ENCODE results near the gene CD244.
"Not testable (repeated sequence)": the region's sequence is repeated elsewhere in the genome, so short reads cannot be mapped to it uniquely, and the experiment has no call there.

CD244 gene

GRCh38 chr1:160874935-160875334, 12.2 kb upstream of the CD244 start:
- Histone ChIP-seq H3K9me3 (ENCODE audit: control insufficient read depth, low read length) (no peaks in the 10 kb centered on the region), H2BK12ac (ENCODE audit: low read length in 2 of 2) (no peak overlapping the region), H4K8ac (ENCODE audit: low read length) (no peak overlapping the region), H2BK5ac (ENCODE audit: low read depth, low read length, poor library complexity, severe bottlenecking) (no peak overlapping the region), H2AFZ (ENCODE audit: low read depth, low read length) (no peak overlapping the region), H3K27me3 (ENCODE audit: control insufficient read depth in 1 of 2, insufficient read depth in 1 of 2, low read length in 2 of 2) (no peaks in the 10 kb centered on the region), H3K27ac (ENCODE audit: low read length, poor library complexity, severe bottlenecking) (no peak overlapping the region), H4K91ac (ENCODE audit: low read length) (no peak overlapping the region), H3K14ac (ENCODE audit: low read length in 2 of 2) (no peak overlapping the region), H3K4ac (ENCODE audit: low read depth in 1 of 2, low read length in 2 of 2) (no peak overlapping the region), H3K18ac (ENCODE audit: low read depth in 1 of 2, low read length in 2 of 2) (no peak overlapping the region), H3K4me2 (ENCODE audit: low read length, poor library complexity, severe bottlenecking) (no peak overlapping the region), H3K23ac (ENCODE audit: low read length in 2 of 2) (no peak overlapping the region), H2BK15ac (ENCODE audit: low read depth, poor library complexity, severe bottlenecking) (no peak overlapping the region), H3K36me3 (ENCODE audit: control insufficient read depth in 1 of 2, insufficient read depth in 2 of 2, low read depth in 1 of 2, low read length in 2 of 2) (no peaks in the 10 kb centered on the region), H2AK5ac (ENCODE audit: low read length, severe bottlenecking) (no peak overlapping the region), H3K9ac (ENCODE audit: low read length) (no peak overlapping the region), H3K4me1 (ENCODE audit: control insufficient read depth, insufficient read depth, low read depth, low read length) (no peaks in the 10 kb centered on the region), H3K79me1 (replicated peaks; ENCODE audit: low read length, poor library complexity, severe bottlenecking) (no peaks in the 10 kb centered on the region), H2BK120ac (ENCODE audit: low read depth, low read length) (no peak overlapping the region), H3K4me3 (ENCODE audit: insufficient read depth in 1 of 2, low read depth in 1 of 2, low read length in 2 of 2) (no peak overlapping the region)
- 100% methylated on average over 1 of the region's 3 CpGs for WGBS
- no peak for DNase-seq

DNA sequence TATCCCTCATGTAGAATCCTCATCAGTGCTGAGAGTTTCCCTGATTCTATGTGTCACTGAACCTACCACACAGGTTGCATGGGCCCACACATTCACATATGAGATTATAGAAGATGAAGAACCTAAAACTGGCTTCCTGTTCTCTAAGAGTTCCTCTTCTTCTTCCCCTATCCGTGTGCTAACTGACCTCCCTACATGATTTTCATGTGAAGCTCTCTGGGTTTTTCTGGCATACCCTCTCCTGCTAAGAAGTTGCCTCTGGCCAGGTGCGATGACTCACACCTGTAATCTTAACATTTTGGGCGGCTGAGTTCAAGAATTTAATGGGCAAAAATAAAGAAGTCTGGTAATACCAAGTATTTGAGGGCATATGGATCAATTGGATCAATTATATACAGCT, 5.5 kb upstream of the CD244 start:
- no peaks in the 10 kb centered on the region for H3K9me3 ChIP-seq (ENCODE audit: control insufficient read depth, low read length)
- no peak overlapping the region for H2BK15ac ChIP-seq (ENCODE audit: low read depth, poor library complexity, severe bottlenecking)
- no peak overlapping the region for H3K27ac ChIP-seq (ENCODE audit: low read length, poor library complexity, severe bottlenecking)
- H3K9ac ChIP-seq (ENCODE audit: low read length) = no peak overlapping the region
- H3K4ac ChIP-seq (ENCODE audit: low read depth in 1 of 2, low read length in 2 of 2) = no peak overlapping the region
- H3K18ac ChIP-seq (ENCODE audit: low read depth in 1 of 2, low read length in 2 of 2) = no peak overlapping the region
- no peaks in the 10 kb centered on the region for H3K27me3 ChIP-seq (ENCODE audit: control insufficient read depth in 1 of 2, insufficient read depth in 1 of 2, low read length in 2 of 2)
- no peaks in the 10 kb centered on the region for H3K79me1 ChIP-seq (replicated peaks; ENCODE audit: low read length, poor library complexity, severe bottlenecking)
- no peak overlapping the region for H4K8ac ChIP-seq (ENCODE audit: low read length)
- no peak overlapping the region for H3K23ac ChIP-seq (ENCODE audit: low read length in 2 of 2)
- H2AFZ ChIP-seq (ENCODE audit: low read depth, low read length) = no peak overlapping the region
- H4K91ac ChIP-seq (ENCODE audit: low read length) = no peak overlapping the region
- H2AK5ac ChIP-seq (ENCODE audit: low read length, severe bottlenecking) = no peak overlapping the region
- DNase-seq = no peak
- no peak overlapping the region for H2BK12ac ChIP-seq (ENCODE audit: low read length in 2 of 2)
- no peaks in the 10 kb centered on the region for H3K36me3 ChIP-seq (ENCODE audit: control insufficient read depth in 1 of 2, insufficient read depth in 2 of 2, low read depth in 1 of 2, low read length in 2 of 2)
- no peak overlapping the region for H3K14ac ChIP-seq (ENCODE audit: low read length in 2 of 2)
- H3K4me3 ChIP-seq (ENCODE audit: insufficient read depth in 1 of 2, low read depth in 1 of 2, low read length in 2 of 2) = no peak overlapping the region
- no peak overlapping the region for H3K4me2 ChIP-seq (ENCODE audit: low read length, poor library complexity, severe bottlenecking)
- WGBS = 81% methylated on average over 3 of the region's 3 CpGs
- H2BK5ac ChIP-seq (ENCODE audit: low read depth, low read length, poor library complexity, severe bottlenecking) = no peak overlapping the region
- no peaks in the 10 kb centered on the region for H3K4me1 ChIP-seq (ENCODE audit: control insufficient read depth, insufficient read depth, low read depth, low read length)
- H2BK120ac ChIP-seq (ENCODE audit: low read depth, low read length) = no peak overlapping the region

DNA sequence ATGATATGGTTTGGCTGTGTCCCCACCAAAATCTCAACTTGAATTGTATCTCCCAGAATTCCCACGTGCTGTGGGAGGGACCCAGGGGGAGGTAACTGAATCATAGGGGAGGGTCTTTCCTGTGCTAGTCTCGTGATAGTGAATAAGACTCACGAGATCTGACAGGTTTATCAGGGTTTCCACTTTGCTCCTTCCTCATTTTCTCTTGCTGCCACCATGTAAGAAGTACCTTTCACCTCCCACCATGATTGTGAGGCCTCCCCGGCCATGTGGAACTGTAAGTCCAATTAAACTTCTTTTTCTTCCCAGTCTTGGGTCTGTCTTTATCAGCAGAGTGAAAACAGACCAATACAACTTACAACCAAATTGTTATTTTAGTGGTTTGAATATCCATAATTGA, 5.0 kb upstream of the CD244 start:
- not testable (repeated sequence) for H2BK12ac ChIP-seq (ENCODE audit: low read length in 2 of 2); H4K8ac ChIP-seq (ENCODE audit: low read length); H3K18ac ChIP-seq (ENCODE audit: low read depth in 1 of 2, low read length in 2 of 2); H3K23ac ChIP-seq (ENCODE audit: low read length in 2 of 2); H2BK5ac ChIP-seq (ENCODE audit: low read depth, low read length, poor library complexity, severe bottlenecking); H3K4me3 ChIP-seq (ENCODE audit: insufficient read depth in 1 of 2, low read depth in 1 of 2, low read length in 2 of 2); H3K9ac ChIP-seq (ENCODE audit: low read length); H3K79me1 ChIP-seq (replicated peaks; ENCODE audit: low read length, poor library complexity, severe bottlenecking); H2BK15ac ChIP-seq (ENCODE audit: low read depth, poor library complexity, severe bottlenecking); H4K91ac ChIP-seq (ENCODE audit: low read length); H2AFZ ChIP-seq (ENCODE audit: low read depth, low read length); H3K4me2 ChIP-seq (ENCODE audit: low read length, poor library complexity, severe bottlenecking); H3K36me3 ChIP-seq (ENCODE audit: control insufficient read depth in 1 of 2, insufficient read depth in 2 of 2, low read depth in 1 of 2, low read length in 2 of 2); H3K4ac ChIP-seq (ENCODE audit: low read depth in 1 of 2, low read length in 2 of 2); H3K27ac ChIP-seq (ENCODE audit: low read length, poor library complexity, severe bottlenecking); H3K14ac ChIP-seq (ENCODE audit: low read length in 2 of 2); H2BK120ac ChIP-seq (ENCODE audit: low read depth, low read length); H2AK5ac ChIP-seq (ENCODE audit: low read length, severe bottlenecking); DNase-seq; H3K4me1 ChIP-seq (ENCODE audit: control insufficient read depth, insufficient read depth, low read depth, low read length); H3K9me3 ChIP-seq (ENCODE audit: control insufficient read depth, low read length); H3K27me3 ChIP-seq (ENCODE audit: control insufficient read depth in 1 of 2, insufficient read depth in 1 of 2, low read length in 2 of 2)
- WGBS = 38% methylated on average over 4 of the region's 4 CpGs

DNA sequence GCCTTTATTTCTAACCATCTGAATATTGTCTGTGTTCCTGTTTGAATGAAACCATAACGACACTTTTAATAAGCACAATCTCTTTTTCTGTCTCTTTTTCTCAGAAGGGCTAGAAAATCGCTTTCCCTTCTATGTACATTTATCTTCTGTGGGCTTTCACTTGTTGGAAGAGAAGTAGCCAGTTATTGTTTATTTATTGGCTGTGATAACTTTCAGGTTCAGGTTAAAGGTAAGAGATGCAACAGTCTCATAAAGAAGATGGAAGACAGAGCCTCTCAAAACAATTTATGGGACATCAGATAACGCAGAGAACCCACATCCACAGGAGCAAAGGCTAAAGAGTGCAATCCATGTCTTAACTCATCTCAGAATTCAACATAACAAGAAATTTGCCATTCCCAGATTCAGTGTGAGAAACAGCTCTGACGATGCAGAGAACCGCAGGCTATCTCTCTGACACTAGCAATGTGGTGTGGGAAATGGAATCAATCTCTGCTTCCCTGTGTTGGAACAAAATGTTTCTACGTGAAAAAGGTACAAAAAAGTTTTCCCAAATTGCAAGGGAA, 4.1 kb upstream of the CD244 start:
- Histone ChIP-seq H3K9ac (ENCODE audit: low read length) (no peak overlapping the region), H3K79me1 (replicated peaks; ENCODE audit: low read length, poor library complexity, severe bottlenecking) (no peaks in the 10 kb centered on the region), H4K91ac (ENCODE audit: low read length) (no peak overlapping the region), H3K18ac (ENCODE audit: low read depth in 1 of 2, low read length in 2 of 2) (no peak overlapping the region), H3K9me3 (ENCODE audit: control insufficient read depth, low read length) (no peaks in the 10 kb centered on the region), H2BK5ac (ENCODE audit: low read depth, low read length, poor library complexity, severe bottlenecking) (no peak overlapping the region), H2AK5ac (ENCODE audit: low read length, severe bottlenecking) (no peak overlapping the region), H3K4me3 (ENCODE audit: insufficient read depth in 1 of 2, low read depth in 1 of 2, low read length in 2 of 2) (no peak overlapping the region), H3K4ac (ENCODE audit: low read depth in 1 of 2, low read length in 2 of 2) (no peak overlapping the region), H3K27ac (ENCODE audit: low read length, poor library complexity, severe bottlenecking) (no peak overlapping the region), H2BK15ac (ENCODE audit: low read depth, poor library complexity, severe bottlenecking) (no peak overlapping the region), H3K27me3 (ENCODE audit: control insufficient read depth in 1 of 2, insufficient read depth in 1 of 2, low read length in 2 of 2) (peaks cover 0 to 6% of the 10 kb centered on the region in 2 experiments), H4K8ac (ENCODE audit: low read length) (no peak overlapping the region), H3K36me3 (ENCODE audit: control insufficient read depth in 1 of 2, insufficient read depth in 2 of 2, low read depth in 1 of 2, low read length in 2 of 2) (no peaks in the 10 kb centered on the region), H2BK12ac (ENCODE audit: low read length in 2 of 2) (no peak overlapping the region), H3K4me1 (ENCODE audit: control insufficient read depth, insufficient read depth, low read depth, low read length) (no peaks in the 10 kb centered on the region), H3K14ac (ENCODE audit: low read length in 2 of 2) (no peak overlapping the region), H3K23ac (ENCODE audit: low read length in 2 of 2) (no peak overlapping the region), H2BK120ac (ENCODE audit: low read depth, low read length) (no peak overlapping the region), H3K4me2 (ENCODE audit: low read length, poor library complexity, severe bottlenecking) (no peak overlapping the region), H2AFZ (ENCODE audit: low read depth, low read length) (no peak overlapping the region)
- 77% methylated on average over 3 of the region's 6 CpGs for WGBS
- DNase-seq = no peak

Measured in mesenchymal stem cell (in vitro differentiated cells and primary cell).